ENCODE results near the gene ADPRHL1. TPM values are rescaled to one million over a fixed set of nuclear protein-coding genes. Genes with fewer than 3 reads are reported as not detected.

ADPRHL1 gene
- total RNA-seq, 1 experiment from 2014 or later = 3.9 TPM

GRCh38 chr13:113360446-113360845, 92.8 kb downstream of the ADPRHL1 start:
- intact Hi-C loops (cut with micrococcal nuclease; ENCODE audit: unreplicated experiment) = no loop called here
- no peak overlapping the region for H3K4me3 ChIP-seq (ENCODE audit: low read depth, low read length, poor library complexity, severe bottlenecking)
- TF ChIP-seq CTCF (conservative IDR thresholded peaks at IDR 0.05; ENCODE audit: low read depth, low read length) (no peak), EZH2 (IDR thresholded peaks at IDR 0.05; ENCODE audit: borderline replicate concordance, low read depth, low read length, poor library complexity, severe bottlenecking) (no peak)
- H3K36me3 ChIP-seq (ENCODE audit: insufficient read depth, low read length, poor library complexity, severe bottlenecking) = no peaks in the 10 kb centered on the region
- H3K27ac ChIP-seq (ENCODE audit: low read depth, low read length, poor library complexity, severe bottlenecking) = no peak overlapping the region
- H3K27me3 ChIP-seq (replicated peaks; ENCODE audit: insufficient read depth, low read depth, low read length, poor library complexity) = no peaks in the 10 kb centered on the region
- H3K4me1 ChIP-seq (ENCODE audit: insufficient read depth, low read length, poor library complexity, severe bottlenecking) = no peaks in the 10 kb centered on the region
- CTCF ChIA-PET = no interaction called here
- POLR2A ChIA-PET (ENCODE audit: low non-redundant PET) = no interaction called here
- BruUV-seq (replicated peaks) = no TSS peak
- H3K9me3 ChIP-seq (ENCODE audit: low read depth, low read length, poor library complexity, severe bottlenecking) = no peaks in the 10 kb centered on the region
- no peak for DNase-seq (ENCODE audit: low spot score)

GRCh38 chr13:113359571-113359970, 93.7 kb downstream of the ADPRHL1 start:
- intact Hi-C loops (cut with micrococcal nuclease; ENCODE audit: unreplicated experiment) = no loop called here
- CTCF ChIA-PET = no interaction called here
- TF ChIP-seq CTCF (conservative IDR thresholded peaks at IDR 0.05; ENCODE audit: low read depth, low read length) (no peak), EZH2 (IDR thresholded peaks at IDR 0.05; ENCODE audit: borderline replicate concordance, low read depth, low read length, poor library complexity, severe bottlenecking) (no peak)

GRCh38 chr13:113358653-113359190, 94.6 kb downstream of the ADPRHL1 start:
- no TSS peak for BruUV-seq (replicated peaks)
- no peak overlapping the region for H3K27ac ChIP-seq (ENCODE audit: low read depth, low read length, poor library complexity, severe bottlenecking)
- ChIA-PET POLR2A (ENCODE audit: low non-redundant PET) (no interaction called here), CTCF (no interaction called here)
- intact Hi-C loops (cut with micrococcal nuclease; ENCODE audit: unreplicated experiment) = no loop called here
- no peak for TF ChIP-seq EZH2 (IDR thresholded peaks at IDR 0.05; ENCODE audit: borderline replicate concordance, low read depth, low read length, poor library complexity, severe bottlenecking)
- TF ChIP-seq CTCF (conservative IDR thresholded peaks at IDR 0.05; ENCODE audit: low read depth, low read length) = no peak
- no peak for DNase-seq (ENCODE audit: low spot score)
- H3K4me3 ChIP-seq (ENCODE audit: low read depth, low read length, poor library complexity, severe bottlenecking) = no peak overlapping the region
- no peaks in the 10 kb centered on the region for H3K27me3 ChIP-seq (replicated peaks; ENCODE audit: insufficient read depth, low read depth, low read length, poor library complexity)
- no peaks in the 10 kb centered on the region for H3K9me3 ChIP-seq (ENCODE audit: low read depth, low read length, poor library complexity, severe bottlenecking)
- H3K36me3 ChIP-seq (ENCODE audit: insufficient read depth, low read length, poor library complexity, severe bottlenecking) = no peaks in the 10 kb centered on the region
- H3K4me1 ChIP-seq (ENCODE audit: insufficient read depth, low read length, poor library complexity, severe bottlenecking) = no peaks in the 10 kb centered on the region

More at GRCh38 chr13:113359571-113359970, 93.7 kb downstream of the ADPRHL1 start:
- no peaks in the 10 kb centered on the region for H3K4me1 ChIP-seq (ENCODE audit: insufficient read depth, low read length, poor library complexity, severe bottlenecking)
- no peak overlapping the region for H3K27ac ChIP-seq (ENCODE audit: low read depth, low read length, poor library complexity, severe bottlenecking)
- POLR2A ChIA-PET (ENCODE audit: low non-redundant PET) = no interaction called here
- no peaks in the 10 kb centered on the region for H3K27me3 ChIP-seq (replicated peaks; ENCODE audit: insufficient read depth, low read depth, low read length, poor library complexity)
- no peaks in the 10 kb centered on the region for H3K9me3 ChIP-seq (ENCODE audit: low read depth, low read length, poor library complexity, severe bottlenecking)
- BruUV-seq (replicated peaks) = no TSS peak
- no peak overlapping the region for H3K4me3 ChIP-seq (ENCODE audit: low read depth, low read length, poor library complexity, severe bottlenecking)
- DNase-seq (ENCODE audit: low spot score) = no peak
- H3K36me3 ChIP-seq (ENCODE audit: insufficient read depth, low read length, poor library complexity, severe bottlenecking) = no peaks in the 10 kb centered on the region
